Fibroblast of skin of right biceps (primary cell): ENCODE results near the gene TEK.
"Not testable (repeated sequence)": the region's sequence is repeated elsewhere in the genome, so short reads cannot be mapped to it uniquely, and the experiment has no call there.

Experiments
- DNase-seq: peaks from one replicate; pipeline ENCODE4 v3.0.0-alpha.2; 2013

Gene TEK

GRCh38 chr9:27108981-27109541 lies at the start of gene TEK:
Gene TEK, plus strand, starts transcription at chr9:27109225. Its CDS starts 366 bp downstream, at chr9:27109591.
- peak; percentile 55 for DNase-seq

GRCh38 chr9:27059412-27059811 lies 49.6 kb upstream of the TEK start:
- no peak for DNase-seq

- DNase-seq = no peak
Measured at GRCh38 chr9:27059907-27060306, 49.1 kb upstream of the TEK start.

GRCh38 chr9:27065288-27065687 lies 43.7 kb upstream of the TEK start:
- no peak for DNase-seq

- no peak for DNase-seq
Measured at GRCh38 chr9:27073841-27074728, 34.9 kb upstream of the TEK start.

GRCh38 chr9:27078685-27079084 lies 30.3 kb upstream of the TEK start:
- no peak for DNase-seq

- DNase-seq = no peak
Measured at GRCh38 chr9:27085456-27085855, 23.6 kb upstream of the TEK start.

GRCh38 chr9:27086818-27087680 lies 22.0 kb upstream of the TEK start:
- DNase-seq = peak; percentile 75

GRCh38 chr9:27088981-27089380 lies 20.0 kb upstream of the TEK start:
- DNase-seq = peak; percentile 78

- no peak for DNase-seq
Measured at GRCh38 chr9:27089706-27090105, 19.3 kb upstream of the TEK start.

- DNase-seq = peak; percentile 17
Measured at GRCh38 chr9:27090231-27090630, 18.8 kb upstream of the TEK start.

GRCh38 chr9:27090711-27091110 lies 18.3 kb upstream of the TEK start:
- DNase-seq = peak; percentile 25

- not testable (repeated sequence) for DNase-seq
Measured at GRCh38 chr9:27092496-27092895, 16.5 kb upstream of the TEK start.

- DNase-seq = not testable (repeated sequence)
Measured at GRCh38 chr9:27093384-27094067, 15.5 kb upstream of the TEK start.

GRCh38 chr9:27094640-27095298 lies 14.3 kb upstream of the TEK start:
- peak; percentile 86 for DNase-seq

- no peak for DNase-seq
Measured at GRCh38 chr9:27107241-27107640, 1.8 kb upstream of the TEK start.

- DNase-seq = no peak
Measured at GRCh38 chr9:27109621-27110020, 596 bp downstream of the TEK start.

GRCh38 chr9:27110181-27110580 lies 1.2 kb downstream of the TEK start:
- no peak for DNase-seq

- DNase-seq = no peak
Measured at GRCh38 chr9:27112235-27112634, 3.2 kb downstream of the TEK start.

GRCh38 chr9:27117489-27118135 lies 8.6 kb downstream of the TEK start:
- peak; percentile 13 for DNase-seq

- peak; percentile 40 for DNase-seq
Measured at GRCh38 chr9:27118916-27119315, 9.9 kb downstream of the TEK start.

- peak; percentile 24 for DNase-seq
Measured at GRCh38 chr9:27124151-27124550, 15.1 kb downstream of the TEK start.
